HG02763 (cell line): Measurements from ENCODE around the gene L3MBTL4.
"Not testable (repeated sequence)": the region's sequence is repeated elsewhere in the genome, so short reads cannot be mapped to it uniquely, and the experiment has no call there.

Source experiments
- ATAC-seq: cut with Tn5 transposase; IDR thresholded peaks from one replicate; pipeline ENCODE4 v1.9.1; 2021; ENCODE audit warnings: mild to moderate bottlenecking, moderate library complexity; ENCODE audit not compliant: unreplicated experiment

L3MBTL4 gene

DNA sequence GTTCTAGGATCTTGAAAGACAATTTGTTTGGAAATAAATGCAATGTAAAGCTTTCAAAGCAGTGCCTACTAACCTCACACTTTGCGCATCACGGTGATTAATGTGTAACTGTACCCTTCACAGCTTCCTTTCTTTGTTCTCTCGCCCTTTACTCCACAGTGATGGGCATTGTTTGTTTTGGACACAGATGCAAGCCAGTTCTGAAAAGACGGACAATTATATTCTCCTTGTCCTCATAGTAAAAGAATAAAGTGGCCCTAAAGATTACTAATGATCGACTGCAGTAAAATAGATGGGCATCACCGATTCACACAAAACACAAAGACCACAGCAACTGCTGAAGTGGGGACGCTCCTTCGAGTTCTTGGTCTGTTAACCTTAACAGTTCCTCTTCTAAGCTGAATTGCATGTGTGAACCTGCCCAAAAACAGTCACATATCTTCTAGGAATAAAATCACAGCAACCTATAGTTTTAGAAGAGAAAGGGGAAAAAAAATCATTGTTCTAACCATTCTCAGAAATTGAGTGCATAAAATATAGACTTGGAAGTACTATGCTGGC is 7.7 kb downstream of the L3MBTL4 start:
- no peak for ATAC-seq

DNA sequence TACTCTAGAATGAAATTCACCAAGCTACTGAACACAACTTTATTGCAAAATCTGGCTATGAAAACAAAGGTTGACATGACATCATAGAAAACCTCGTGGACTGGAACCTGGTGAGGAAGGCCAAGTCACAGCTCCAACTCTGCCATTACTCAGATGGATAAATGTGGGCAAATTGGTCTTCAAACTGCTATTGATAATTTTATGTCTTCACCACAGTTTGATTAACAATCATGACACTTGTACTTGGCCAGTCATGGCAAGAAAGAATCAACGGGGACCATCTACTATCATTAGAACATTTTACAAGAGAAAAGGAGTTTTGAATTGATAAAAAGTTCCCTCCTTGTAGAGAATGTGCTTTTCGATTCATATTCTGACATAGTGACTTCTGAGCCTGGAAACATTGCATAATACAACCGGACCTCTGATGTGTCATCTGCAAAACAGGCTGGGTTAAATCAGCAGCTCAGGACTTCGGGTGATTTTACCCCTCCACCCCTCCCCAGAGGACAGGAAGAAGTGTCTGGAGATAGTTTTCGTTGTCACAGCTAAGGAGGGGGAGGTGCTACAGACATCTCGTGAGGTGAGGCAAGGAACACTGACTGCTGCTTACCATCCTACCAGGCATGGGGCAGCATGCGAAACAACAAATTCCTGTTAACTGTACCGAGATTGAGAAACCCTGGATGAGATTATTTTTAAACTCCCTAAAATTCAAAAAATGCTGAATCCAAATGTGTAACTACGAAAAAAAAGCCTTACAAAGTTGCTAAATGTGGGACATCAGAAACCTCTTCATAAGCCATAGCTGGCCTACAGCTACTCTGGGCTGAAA is 8.4 kb downstream of the L3MBTL4 start:
- no peak for ATAC-seq

DNA sequence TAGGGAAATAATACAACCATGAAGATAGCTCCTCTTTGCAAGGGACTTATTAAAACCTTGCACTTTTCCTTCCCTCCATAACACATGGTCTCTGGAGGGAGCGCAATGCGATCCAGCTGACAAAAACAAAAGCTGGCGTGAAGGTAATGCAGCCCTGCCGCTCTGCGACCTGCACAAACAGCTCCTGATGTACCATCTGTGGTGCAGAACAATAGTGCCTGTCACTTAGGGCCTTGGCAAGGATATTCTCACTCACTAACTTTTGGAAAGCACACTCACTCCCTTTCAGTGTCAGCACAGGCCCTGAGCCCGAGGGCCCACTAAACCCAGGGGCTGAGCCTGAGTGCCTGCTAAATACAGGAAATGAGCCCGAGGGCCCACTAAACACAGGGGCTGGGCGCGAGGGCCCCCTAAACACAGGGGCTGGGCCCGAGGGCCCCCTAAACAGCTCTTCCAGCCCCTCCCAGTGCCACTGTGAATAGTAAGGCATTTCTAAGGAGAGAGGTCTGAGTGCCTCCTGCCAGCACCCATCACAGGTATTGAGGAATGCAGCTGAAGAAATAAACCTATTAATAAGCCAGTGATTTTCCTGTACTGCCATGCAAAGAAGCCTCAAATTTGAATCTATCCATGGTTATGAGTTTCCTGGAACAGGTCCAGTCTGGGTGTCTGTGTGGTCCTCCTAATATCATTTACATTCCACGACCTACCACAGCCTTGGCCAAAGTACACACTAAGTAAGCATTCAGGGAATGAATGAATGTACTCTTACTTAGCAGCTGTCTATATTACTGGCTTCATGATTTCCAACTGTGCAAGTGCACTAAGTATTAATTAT is 9.3 kb downstream of the L3MBTL4 start:
- ATAC-seq = no peak

DNA sequence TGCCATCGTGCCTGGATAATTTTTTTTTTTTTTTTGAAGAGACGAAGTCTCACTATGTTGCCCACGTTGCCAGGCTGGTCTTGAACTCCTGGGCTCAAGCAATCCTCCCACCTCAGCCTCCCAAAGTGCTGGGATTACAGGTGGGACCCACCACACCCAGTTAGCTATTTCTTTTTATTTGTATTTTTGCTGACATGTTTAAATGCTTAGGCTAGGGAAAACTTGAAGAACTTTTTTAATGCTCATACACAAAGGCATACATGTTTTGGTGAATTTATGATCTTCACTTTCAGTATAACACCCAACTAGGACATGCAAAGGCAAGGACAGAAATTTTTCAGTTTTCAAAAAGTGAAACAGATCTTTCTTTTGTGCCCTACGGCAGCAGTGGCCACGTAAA is 9.9 kb downstream of the L3MBTL4 start:
- ATAC-seq = no peak

DNA sequence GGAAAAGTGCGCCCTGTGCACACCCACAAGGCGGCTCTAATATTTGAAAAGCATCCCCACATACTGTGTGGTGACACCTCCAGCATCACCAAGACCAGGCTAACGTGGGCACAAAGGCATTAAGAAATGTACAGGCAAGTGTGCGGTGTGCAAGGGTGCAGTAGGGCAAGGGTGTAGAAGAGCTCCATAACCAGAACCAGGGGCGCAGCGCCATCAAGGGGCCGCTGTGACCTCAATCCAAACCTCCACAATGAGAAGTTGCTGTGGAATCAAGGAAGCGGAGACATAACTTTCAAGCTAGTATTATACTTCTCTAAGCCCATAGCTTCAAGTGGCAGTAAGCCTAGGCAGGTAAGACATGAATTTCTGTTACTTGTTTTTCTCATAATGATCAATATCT is 13.0 kb downstream of the L3MBTL4 start:
- ATAC-seq = no peak

DNA sequence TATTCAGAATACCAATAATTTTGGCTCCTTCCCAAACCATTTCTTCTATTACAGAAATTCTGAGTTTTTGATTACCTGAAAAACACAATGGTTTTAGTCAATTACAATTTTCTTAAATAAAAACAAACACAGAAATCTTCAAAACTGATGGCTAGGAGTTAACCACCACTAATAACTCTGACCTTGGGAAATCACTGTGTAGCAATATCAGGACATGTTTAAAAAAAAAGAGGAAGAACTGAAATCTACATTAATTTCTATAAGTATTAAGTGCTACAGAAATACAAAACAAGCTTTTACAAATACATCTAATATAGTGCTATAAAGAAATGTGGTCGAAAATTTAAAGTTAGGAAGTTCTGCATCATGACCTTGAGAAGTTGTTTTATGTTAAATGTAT is 14.9 kb downstream of the L3MBTL4 start:
- no peak for ATAC-seq

DNA sequence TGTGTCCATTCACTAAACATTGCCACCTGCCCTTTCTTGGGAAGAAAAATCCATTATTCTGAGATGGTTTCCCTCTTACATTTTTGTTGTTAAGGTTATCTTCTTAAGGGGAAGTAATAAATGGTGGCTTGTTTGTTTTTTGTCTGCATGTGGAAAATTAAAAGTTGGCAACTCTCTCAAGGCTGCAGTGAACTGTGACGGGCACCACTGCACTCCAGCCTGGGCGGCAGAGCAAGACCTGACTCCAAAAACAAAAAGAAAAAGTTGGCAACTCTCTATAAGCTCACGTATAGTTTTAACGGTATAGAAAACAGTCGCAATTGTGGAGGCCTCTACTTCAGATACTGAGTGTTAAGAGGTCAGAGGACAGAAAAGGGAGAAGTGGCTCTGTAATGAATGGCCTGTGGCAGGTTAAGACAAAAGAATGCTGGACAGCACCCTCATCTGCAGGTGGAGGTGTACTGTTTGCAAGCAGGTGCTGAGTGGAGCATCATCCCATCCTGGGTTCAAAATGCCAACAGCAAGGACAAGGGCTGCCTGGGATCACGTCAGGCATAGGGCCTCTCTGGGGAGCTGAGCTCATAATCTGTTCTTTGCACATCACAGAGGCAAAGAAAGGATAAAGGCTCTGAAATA is 16.7 kb downstream of the L3MBTL4 start:
- no peak for ATAC-seq

DNA sequence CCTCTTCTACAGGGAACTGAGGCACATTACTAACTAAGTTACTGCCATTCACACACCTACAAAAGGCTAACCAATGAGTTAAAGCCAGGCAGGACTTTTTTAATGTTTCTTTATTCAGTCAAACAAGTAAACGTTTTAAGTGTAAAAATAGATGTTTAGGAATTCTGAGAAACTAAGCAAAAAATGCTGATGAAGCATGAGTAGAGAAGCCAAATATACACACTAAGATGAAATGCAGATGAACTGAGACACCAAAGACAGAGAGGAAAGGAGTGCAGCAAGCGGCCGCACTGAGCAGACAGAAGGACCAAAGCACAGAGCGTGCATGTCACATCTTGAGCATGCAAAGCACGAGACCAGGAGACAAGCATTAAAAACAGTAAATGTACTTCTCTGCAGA is 17.9 kb downstream of the L3MBTL4 start:
- no peak for ATAC-seq

DNA sequence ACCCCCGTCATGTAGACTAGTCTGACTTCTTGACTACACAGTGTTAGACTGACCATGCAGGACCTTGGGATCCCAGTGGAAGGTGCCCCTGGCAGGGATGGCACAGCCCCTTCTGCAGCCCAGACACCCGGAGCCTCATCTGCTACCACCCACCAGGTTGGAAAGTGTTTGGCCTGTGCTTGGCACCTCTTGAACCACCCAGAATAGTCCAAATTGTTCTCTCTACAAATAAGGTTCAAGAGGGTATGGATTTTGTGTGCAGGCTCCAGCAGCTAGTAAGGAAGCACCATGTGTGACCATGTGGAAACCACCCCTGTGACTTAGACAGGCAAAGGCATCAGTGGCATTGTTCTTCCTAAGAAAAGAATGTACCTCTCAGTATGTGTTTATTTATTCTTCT is 18.4 kb downstream of the L3MBTL4 start:
- ATAC-seq = no peak

DNA sequence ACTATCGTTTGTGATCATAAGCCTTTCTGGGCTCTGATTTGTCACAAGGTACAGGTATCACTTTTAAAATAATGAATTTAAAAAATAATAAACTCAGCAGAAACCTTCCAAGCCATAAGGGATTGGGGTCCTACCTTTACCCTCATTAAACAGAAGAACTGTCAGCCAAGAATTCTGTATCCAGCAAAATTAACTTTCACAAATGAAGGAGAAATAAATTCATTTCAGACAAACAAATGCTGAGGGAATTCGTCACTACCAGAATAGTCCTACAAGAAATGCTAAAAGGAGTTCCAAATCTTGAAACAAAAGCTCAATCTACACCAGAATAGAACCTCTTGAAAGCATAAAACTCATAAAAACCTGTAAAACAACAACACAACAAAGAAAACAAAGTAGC is 25.7 kb downstream of the L3MBTL4 start:
- no peak for ATAC-seq

DNA sequence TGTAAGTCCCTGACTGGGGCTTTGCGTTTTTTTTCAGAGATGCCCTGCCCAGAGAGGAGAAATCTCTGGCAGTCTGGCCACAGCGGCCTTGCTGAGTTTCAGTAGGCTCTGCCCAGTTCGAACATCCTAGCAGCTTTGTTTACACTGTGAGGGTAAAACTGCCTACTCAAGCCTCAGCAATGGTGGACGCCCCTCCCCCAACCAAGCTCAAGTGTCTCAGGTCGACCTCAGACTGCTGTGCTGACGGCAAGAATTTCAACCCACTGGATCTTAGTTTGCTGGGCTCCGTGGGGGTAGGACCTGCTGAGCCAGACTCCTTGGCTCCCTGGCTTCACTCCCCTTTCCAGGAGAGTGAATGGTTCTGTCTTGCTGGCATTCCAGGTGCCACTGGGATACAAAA is 31.7 kb downstream of the L3MBTL4 start:
- no peak for ATAC-seq

DNA sequence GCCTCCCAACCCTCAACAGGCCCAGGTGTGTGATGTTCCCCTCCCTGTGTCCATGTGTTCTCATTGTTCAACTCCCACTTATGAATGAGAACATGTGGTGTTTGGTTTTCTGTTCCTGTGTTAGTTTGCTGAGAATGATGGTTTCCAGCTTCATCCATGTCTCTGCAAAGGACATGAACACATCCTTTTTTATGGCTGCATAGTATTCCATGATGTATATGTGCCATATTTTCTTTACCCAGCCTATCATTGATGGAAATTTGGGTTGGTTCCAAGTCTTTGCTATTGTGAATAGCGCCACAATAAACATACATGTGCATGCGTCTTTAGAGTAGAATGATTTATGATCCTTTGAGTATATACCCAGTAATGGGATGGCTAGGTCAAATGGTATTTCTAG is 37.2 kb downstream of the L3MBTL4 start:
- not testable (repeated sequence) for ATAC-seq

DNA sequence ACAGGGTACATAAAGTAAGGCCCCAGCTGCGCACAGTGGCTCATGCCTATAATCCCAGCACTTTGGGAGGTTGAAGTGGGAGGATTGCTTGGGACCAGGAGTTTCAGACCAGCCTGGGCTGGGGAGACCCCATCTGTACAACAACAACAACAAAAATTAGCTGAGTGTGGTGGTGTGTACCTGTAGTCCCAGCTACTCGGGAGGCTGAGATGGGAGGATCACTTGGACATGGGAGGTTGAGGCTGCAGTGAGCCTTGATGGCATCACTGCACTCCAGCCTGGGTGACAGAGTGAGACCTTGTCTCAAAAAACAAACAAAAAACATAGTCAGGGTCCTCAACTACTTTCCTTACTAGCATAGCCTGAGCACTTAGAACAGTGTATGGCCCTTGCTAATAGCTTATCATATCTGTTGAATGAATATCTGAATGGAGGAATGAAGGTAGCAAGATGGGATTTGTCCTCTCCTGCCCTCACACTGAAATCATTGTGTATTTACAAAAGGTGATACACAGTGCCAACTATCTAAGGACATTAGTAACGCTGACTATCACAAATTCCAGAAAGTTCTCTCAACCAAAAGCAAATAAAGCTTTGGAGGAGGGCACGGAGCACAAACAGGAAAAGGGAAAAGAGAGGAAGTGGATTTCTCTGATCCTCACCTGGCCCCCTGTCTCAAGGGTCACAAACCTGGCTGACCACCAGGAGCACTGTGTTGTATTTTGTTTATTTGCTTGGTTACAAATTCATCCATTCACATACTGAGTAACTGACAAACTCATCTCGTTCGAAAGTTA is 38.1 kb downstream of the L3MBTL4 start:
- no peak for ATAC-seq

DNA sequence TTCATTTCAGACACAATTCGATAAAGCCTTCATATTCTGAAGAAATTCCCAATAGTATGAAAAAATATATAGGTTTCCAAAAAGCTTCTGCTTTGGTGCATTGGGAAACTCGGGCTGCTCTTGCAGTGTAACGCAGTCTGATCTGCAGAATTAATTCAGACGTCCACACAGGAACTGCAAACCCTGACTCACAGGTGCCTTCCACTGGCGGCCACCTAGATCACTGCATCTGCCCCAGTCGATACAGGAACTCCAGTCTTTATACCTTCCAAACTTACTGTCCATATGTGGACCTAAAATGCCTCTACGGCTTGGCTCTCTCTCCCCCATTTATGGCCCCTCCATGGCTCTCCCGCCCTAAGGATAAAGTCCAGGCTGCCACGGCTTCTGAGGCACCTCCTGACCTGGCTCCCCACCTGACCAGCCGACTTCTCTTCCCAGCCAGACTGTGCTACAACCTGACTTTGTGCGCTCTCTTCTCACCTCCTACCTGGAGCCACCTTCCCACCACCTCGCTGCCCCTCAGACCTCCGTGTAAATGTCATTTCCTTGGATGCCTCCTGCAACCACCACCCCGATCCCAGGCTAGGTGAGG is 39.7 kb downstream of the L3MBTL4 start:
- ATAC-seq = no peak

DNA sequence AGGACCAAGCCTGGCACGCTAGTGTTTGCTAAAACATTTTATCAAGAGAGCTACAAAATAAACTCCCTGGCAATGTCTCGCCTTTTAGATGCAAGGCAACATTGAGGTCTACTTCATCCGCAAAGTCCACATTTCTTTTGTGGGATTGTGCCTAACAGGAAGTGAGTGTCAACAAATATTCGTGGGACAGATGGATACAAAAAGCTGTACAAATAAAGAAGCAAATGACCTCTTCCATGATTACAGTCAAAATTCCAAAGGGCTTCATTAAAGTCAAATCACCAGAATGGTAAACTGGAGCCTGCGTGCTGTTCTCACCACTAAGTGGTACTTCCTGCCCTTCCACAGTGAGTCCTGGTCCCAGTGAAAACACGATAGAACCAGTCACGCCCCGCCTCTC is 40.4 kb downstream of the L3MBTL4 start:
- ATAC-seq = no peak

DNA sequence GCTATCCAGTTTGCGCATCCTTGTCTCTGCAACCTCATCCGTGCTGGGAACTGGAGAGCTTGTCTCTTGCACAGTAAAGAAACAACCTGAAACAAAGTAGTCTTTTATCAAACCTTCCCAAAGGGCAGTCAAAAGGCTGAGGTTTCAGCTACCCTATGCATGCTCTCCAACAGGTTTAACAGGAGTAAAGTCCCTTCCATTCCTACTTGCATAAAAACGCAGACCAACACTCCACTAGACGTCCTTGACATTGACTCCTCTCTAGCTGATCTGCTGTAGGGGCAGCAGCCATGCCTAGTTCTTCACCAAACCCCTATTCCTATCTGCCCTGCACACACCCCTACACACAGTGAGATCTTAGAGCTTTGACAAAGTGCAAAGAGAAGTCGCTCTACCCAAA is 41.5 kb downstream of the L3MBTL4 start:
- no peak for ATAC-seq

DNA sequence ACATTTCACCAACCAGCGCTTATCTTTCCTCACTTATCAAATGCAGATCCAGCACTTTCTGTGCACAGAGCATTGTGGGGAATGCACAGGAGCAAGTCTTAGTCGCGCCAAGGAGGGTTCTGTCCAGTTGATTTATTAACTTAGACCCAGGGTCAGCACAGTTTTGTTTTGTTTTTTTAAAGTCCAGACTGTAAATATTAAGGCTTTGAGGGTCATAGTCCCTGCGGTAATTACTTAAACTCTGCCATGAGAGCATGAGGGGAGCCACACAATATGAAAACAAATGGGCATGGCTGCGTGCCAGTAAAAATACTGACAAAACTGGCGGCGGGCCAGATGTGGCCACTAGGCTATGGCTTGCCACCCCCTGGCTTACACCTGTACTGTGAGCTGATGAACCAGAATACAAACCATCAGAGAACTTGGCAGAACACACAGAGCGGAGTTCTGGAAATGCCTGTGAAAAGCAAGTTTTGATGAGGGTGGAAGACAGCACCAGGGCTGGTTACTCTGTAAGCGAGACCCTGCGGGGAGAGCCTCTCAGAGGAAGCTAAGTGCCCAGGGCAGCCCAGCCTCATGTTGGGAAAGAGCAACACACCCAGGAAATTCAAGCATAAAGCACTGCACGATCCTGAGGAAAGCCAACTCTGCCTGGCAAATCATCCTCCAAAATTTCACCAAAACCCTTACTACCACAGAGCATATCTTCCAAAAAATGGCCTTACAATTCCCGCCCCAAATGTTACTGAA is 43.6 kb downstream of the L3MBTL4 start:
- ATAC-seq = no peak

DNA sequence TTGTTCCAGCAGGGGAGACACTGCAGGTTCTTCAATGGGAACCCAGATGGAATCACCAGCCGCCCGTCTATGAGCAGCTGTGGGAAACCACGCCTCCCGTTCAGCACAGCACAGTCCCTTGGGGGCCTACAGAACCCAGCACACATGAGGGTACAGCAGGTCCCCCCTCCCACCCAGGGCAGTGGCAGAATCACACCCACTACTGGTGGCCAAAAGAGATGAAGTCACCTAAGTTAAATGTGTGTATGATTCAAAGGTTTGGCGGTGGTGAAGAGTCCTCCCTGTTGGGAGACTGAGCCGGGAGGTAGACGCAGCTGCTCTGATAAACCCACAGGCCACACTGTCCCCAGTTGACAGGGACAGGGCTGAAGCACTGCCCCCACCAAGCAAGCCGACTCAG is 44.3 kb downstream of the L3MBTL4 start:
- ATAC-seq = no peak

DNA sequence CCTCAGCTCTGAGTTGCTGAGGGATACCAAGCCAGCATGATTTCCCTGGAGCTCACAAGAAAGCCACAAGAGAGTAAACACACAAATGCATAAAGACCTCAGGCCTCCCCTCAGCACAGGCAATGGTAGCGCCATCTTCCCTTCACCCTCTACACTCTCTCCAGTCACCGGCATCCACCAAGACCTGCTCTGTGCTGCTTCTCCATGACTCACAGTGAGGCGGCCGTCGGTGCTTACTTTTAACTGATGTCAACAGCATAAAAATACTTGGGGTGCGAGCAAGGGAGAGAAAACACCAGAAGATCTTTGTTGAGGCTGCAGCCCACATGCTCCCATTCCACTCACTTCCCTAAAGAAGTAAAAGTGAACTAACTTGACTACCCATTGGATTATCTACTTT is 46.7 kb downstream of the L3MBTL4 start:
- ATAC-seq = no peak

DNA sequence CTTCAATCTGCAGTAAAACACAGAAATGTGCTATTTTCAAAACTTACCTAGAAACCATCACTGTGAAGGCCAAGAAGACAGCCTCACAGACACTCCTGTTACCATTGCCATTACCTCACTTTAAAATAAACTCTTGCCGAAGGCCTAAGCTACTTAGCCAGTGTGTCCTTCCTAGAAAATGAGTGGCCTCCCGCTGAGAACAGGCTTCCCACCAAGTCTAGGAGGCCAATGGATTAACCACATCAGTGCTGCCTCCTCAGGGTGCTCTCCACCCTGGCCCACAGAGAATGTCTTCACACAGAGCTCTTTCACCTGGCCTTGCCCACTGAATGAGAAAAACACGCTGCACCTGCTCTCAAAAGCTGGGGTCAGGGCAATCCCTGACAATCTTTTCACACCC is 47.5 kb downstream of the L3MBTL4 start:
- no peak for ATAC-seq
